IPS-18c (cell line): ENCODE measurements around the gene NRXN2.

Experiments
- H3K4me3 ChIP-seq: 2 replicates; pipeline ENCODE4 v1.7.0; 2013; ENCODE audit warnings: low read depth, mild to moderate bottlenecking, low read length, moderate library complexity; ENCODE audit not compliant: insufficient read depth
- H3K9me3 ChIP-seq: one replicate; pipeline ENCODE4 v1.6.1; 2013; ENCODE audit warnings: mild to moderate bottlenecking, low read length, moderate library complexity; ENCODE audit not compliant: control insufficient read depth, insufficient read depth

Gene NRXN2

DNA sequence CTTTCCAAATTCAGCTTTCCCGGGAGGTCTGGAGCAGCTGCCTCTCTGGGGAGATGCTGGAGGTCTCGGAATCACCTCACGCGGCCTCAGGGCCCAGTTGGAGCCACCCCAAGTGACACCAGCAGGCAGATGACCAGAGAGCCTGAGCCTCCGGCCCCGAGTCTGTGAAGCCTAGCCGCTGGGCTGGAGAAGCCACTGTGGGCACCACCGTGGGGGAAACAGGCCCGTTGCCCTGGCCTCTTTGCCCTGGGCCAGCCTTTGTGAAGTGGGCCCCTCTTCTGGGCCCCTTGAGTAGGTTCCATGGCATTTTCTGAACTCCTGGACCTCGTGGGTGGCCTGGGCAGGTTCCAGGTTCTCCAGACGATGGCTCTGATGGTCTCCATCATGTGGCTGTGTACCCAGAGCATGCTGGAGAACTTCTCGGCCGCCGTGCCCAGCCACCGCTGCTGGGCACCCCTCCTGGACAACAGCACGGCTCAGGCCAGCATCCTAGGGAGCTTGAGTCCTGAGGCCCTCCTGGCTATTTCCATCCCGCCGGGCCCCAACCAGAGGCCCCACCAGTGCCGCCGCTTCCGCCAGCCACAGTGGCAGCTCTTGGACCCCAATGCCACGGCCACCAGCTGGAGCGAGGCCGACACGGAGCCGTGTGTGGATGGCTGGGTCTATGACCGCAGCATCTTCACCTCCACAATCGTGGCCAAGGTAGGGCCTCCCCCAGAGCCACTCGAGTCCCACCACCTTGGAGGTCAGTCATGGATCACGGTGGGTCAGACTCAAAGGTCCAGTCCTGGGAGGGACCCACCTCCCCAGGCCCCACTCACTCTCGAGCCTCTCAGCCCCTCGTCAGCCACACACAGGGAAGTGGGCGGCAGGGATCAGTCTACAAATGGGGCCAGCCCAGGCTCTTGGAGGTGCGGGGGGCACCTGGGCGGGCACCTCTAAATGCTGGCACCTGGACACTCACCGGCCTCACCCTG is 131.5 kb downstream of the NRXN2 start:
- Histone ChIP-seq H3K9me3 (peaks cover 11% of the 10 kb centered on the region), H3K4me3 (no peak overlapping the region)

- no peak within 1 kb of the TSS for H3K4me3 ChIP-seq
- peaks cover 11% of the 10 kb centered on the region for H3K9me3 ChIP-seq
Observed at GRCh38 chr11:64590763-64591221, 132.2 kb downstream of the NRXN2 start, which contains the start of gene SLC22A12. TSS of gene SLC22A12 (plus strand) at chr11:64591220. CDS start at chr11:64591557, 337 bp downstream.

DNA sequence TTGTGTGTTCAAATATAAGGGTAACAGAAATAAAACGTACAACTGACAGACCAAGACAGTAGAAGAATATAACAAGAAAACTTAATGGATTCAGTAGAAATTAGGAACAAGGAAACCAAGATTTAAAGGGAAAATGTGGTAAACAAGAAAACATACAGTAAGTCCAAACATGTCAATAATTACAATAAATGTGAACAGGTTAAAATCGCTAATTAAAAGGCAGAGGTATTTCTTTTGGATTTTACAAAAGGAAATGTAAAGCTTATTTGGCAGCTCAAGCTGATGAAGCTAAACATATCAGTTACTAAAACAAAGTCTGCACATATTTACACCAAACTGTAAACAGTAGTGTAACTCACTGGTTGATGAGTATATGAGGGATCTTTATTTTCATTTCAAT is 134.3 kb downstream of the NRXN2 start:
- Histone ChIP-seq H3K4me3 (no peak overlapping the region), H3K9me3 (peaks cover 8% of the 10 kb centered on the region)

GRCh38 chr11:64586366-64586765 is 136.6 kb downstream of the NRXN2 start:
- no peak overlapping the region for H3K4me3 ChIP-seq
- H3K9me3 ChIP-seq: peaks cover 7% of the 10 kb centered on the region

- peaks cover 7% of the 10 kb centered on the region for H3K9me3 ChIP-seq
- no peak overlapping the region for H3K4me3 ChIP-seq
Observed at GRCh38 chr11:64585150-64585549, 137.8 kb downstream of the NRXN2 start.

DNA sequence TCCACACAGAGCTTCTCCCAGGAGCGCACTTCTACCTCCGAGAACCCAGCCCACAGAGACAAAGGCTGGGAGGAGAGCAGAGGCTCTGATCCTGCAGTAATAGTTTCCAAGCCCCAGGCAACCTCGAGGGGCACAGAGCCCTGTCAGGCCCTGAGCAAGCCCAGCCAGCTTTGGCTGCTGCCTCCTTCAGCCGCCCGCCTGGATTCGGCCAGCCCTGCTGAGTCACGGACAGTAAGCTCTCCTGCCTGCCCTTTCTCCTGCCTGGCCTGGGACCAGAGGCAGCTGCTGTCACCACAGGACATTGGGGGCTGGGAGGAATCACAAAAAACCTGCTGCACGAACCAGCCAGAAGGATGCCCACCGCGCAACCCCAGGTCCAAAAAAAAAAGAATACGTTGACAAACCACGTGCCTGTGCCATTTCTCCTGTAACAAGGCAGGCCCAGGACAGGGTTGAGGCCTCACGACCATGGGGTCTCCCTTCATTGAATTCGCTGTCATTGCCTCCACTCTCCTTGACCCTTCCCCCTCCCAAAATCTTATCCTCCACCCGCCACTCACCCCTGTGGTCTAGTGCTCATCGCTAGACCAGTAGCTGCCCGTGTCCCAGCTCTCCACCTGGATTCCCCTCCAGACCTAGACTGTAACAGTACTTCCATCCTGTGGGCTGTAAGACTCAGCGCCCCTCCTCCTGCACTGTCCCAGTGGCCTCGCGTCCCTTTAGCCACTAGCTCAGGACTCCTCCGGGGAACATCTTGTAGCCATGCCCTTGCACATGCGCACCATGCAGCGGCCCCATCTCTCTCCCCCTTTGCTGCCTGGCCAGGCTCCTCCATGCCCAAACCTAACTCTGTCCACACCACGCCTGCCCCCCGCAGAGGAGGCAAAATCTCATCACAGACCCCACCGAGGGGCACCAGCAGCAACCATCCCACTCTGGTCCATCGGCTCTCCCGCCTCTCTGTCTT is 139.4 kb downstream of the NRXN2 start:
- H3K4me3 ChIP-seq: no peak overlapping the region

GRCh38 chr11:64582885-64583284 is 140.1 kb downstream of the NRXN2 start:
- H3K4me3 ChIP-seq: no peak overlapping the region
- peaks cover 2% of the 10 kb centered on the region for H3K9me3 ChIP-seq

More for the DNA sequence above, 139.4 kb downstream of the NRXN2 start:
- H3K9me3 ChIP-seq: peaks cover 2% of the 10 kb centered on the region

DNA sequence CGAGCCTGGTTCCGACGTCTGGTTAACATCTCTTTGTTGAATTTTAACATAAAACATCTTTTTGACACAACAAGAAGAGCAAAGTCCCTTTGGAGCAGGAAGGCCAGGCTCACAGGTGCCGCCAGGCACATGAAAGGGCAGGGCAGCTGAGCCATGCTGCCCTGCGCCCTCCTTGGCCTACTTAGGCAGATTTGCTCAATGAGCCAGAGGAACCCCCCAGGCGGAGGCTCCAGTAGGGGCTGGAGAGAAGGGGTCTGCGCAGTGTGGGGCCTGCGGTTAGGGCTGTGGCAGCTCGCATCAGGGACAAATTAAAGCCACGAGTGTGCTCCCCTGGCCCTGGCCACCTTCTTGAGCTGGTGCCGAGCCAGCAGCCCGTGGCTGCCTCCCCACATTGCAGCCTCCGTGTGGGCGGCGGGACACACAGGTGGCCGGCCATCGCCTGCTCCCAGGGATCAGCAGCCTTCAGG is 141.9 kb downstream of the NRXN2 start:
- no peaks in the 10 kb centered on the region for H3K9me3 ChIP-seq
- H3K4me3 ChIP-seq: no peak overlapping the region

DNA sequence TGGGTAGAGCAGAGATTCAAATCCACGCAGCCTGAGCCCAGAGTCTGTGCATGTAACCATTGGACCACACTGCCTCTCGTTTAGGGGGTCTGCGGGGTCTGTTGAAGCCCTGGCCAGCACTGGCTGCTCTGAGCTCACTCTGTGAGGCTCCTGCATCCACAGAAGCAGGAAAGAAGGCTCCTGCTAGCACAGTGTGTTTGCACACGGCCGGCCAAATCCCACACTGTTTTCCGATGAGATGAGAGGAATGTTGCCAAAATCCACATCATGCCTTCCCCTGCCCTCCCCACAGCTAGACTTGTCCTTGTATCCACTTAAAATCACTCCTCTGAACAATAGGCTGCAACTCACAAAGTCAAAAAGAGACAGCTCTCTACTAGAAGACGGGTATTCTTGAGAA is 142.6 kb downstream of the NRXN2 start:
- no peak overlapping the region for H3K4me3 ChIP-seq
- no peaks in the 10 kb centered on the region for H3K9me3 ChIP-seq

- Histone ChIP-seq H3K4me3 (no peak overlapping the region), H3K9me3 (no peaks in the 10 kb centered on the region)
Observed at GRCh38 chr11:64577202-64577601, 145.8 kb downstream of the NRXN2 start.

DNA sequence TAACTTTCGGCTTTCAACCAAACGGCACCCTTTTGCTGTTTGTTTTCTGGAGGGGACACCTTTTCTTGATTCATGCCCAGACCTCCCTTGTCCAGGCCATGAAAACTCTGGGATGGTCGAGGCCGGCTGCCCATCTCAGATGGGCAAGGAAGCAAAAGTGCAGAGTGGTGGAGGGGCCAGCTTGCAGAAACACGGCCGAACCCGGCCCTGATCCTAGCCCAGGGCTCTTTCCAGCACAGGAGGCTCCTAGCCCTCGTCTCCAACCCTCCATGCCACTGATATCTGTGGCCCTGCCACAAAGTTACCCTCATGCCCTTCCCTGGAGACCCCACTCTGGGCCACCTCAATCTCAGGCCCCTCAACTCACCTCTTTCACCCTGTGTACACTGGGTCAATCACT is 150.9 kb downstream of the NRXN2 start:
- no peak overlapping the region for H3K4me3 ChIP-seq
- H3K9me3 ChIP-seq: no peaks in the 10 kb centered on the region

DNA sequence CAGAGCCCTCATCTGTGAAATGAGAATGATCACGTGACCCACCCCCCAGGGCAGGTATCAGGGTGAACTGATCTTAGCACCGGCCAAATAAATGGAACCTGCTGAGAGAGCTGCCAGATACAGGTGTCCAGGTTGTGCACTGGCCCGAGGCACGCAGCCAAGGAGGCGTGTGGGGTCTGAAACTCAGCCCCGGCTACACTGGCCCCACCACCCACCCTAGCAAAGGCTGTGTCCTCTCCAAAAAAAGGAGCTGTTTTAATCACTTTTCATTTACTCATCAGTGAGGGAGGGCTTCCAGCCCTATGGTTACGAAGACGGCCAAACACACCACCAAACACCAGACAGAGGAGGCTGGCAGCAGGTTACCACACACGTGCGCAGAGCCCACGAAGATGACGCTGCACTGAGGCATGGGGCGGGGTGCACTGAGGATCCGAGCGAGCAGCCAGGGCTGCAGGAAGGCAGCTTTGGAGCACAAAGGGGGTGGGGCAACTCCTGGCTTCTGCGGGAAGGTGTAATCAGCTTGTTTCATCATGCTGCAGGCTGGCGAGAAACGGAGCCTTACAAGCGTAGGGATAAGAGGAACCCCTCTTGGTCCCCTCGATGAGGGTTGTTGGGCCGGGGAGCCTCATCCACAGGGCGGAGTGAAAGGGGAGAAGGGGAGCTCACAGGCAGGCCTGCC is 151.4 kb downstream of the NRXN2 start:
- Histone ChIP-seq H3K4me3 (no peak overlapping the region), H3K9me3 (no peaks in the 10 kb centered on the region)

DNA sequence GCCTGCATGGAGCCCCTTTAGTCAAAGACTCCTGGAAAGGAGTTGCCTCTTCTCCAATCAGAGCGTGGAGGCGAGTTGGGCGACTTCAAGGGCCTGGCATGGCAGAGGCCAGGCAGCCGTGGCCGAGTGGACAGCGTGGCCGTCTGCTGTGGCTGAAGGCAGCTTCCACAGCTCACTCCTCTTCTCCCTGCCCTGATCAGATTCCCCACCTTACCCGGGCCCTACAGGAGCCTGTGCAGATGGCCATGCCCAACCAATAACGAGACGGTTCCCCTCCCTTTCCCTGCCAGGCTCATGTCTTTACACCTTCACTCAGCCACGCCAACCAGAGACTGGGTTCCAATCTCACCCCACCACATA is 152.0 kb downstream of the NRXN2 start:
- no peaks in the 10 kb centered on the region for H3K9me3 ChIP-seq
- no peak overlapping the region for H3K4me3 ChIP-seq

- no peaks in the 10 kb centered on the region for H3K9me3 ChIP-seq
- H3K4me3 ChIP-seq: no peak overlapping the region
Observed at GRCh38 chr11:64570341-64570740, 152.7 kb downstream of the NRXN2 start.

GRCh38 chr11:64569300-64569970 is 153.6 kb downstream of the NRXN2 start:
- Histone ChIP-seq H3K4me3 (no peak overlapping the region), H3K9me3 (no peaks in the 10 kb centered on the region)

GRCh38 chr11:64568584-64569140 is 154.3 kb downstream of the NRXN2 start:
- Histone ChIP-seq H3K9me3 (no peaks in the 10 kb centered on the region), H3K4me3 (no peak overlapping the region)
